GM10847 (cell line): ENCODE data around the gene C2CD5.

Experiments
- POLR2A ChIP-seq: IDR thresholded peaks from 2 replicates; pipeline ENCODE4 v1.6.1; 2011; ENCODE audit not compliant: insufficient read length; ENCODE audit errors: extremely low read depth

C2CD5 gene

DNA sequence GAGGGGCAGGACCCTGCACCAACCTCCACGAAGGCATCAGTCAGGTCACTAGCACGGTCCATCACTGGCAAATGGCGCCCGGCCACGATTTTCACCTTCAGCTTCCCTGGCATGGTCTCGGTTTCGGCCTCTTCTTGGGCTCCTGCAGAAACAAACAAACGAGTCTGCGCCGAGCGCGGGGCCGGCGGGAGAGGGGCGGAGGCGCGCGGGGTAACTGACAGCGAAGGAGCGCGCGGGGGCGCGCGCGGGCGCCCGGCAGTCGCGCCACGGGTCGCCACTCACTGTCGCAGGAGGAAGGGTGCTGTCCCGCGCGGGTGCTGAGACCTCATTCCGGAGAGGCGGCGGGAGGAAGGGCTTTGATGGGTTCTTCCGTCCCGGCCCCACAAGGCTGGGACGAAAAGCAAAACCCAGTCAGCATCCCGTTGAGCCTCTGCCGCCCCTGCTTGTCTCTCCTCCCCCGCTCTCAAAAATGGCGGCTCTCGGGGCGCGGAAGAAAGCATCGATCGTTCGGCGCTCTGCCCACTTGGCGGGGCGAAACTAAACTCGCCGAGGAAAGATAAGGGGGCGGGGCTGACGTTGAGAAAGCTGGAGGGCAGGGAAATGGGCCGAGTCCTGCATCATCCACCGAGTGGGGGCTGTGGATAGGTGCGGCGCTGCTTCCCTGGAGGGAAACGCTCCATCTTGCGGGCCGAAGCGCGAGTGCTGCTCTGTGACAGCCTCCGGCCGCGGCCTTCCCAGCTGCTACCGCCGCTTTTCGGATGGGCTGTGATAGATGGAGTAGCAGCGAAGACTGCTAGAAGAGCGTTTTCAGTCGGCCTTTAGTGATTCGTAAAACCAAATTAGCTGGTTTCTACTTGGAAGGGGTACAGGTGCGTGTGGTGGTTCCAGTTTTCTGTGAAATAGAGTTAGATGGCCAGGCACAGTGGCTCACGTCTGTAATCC, at the start of gene C2CD5:
TSS of gene C2CD5 (minus strand) at position 505 of the 942 bp plus-strand sequence. CDS start at position 113, 392 bp downstream.
- peak; percentile 81 for TF ChIP-seq POLR2A

GRCh38 chr12:22593864-22594263, 49.5 kb upstream of the C2CD5 start:
- no peak for TF ChIP-seq POLR2A

DNA sequence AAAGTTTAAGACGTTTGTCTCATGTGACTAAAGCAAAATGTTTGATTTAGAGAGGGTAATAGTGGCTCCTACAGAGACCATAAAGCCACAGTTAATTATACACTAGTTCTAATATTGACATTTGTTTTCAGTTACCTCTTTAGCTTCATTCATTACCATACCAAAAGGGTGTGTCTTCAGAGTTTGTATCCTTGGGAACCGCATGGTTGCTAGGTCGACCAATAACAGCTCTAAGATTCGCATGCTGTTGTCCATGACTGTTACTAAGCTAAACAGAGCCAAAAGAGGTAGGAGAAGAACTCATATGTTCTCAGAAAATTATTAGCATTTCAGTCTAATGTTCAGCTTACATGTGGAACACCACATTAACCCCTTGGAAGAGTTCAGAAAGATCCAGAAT, 44.5 kb upstream of the C2CD5 start:
- TF ChIP-seq POLR2A, result no peak

GRCh38 chr12:22578328-22578727, 34.0 kb upstream of the C2CD5 start:
- TF ChIP-seq POLR2A, result no peak

DNA sequence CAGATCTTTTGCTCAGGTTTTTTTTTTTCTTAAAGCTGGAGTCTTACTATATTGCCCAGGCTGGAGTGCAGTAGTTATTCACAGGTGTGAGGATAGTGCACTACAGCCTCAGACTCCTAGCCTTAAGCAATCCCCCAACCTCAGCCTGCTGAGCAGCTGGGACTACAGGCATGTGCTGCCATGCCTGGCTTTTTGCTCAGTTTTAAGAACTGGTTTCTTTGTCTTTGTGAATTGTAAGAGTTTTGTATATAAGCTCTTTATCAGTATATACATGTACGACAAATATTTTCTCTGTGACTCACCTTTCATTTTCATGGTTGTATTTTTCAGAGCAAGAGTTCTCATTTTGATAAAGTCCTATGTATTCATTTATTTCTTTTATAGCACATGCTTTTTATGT, 33.3 kb upstream of the C2CD5 start:
- TF ChIP-seq POLR2A, result no peak

GRCh38 chr12:22576473-22576872, 32.1 kb upstream of the C2CD5 start:
- TF ChIP-seq POLR2A, result no peak

DNA sequence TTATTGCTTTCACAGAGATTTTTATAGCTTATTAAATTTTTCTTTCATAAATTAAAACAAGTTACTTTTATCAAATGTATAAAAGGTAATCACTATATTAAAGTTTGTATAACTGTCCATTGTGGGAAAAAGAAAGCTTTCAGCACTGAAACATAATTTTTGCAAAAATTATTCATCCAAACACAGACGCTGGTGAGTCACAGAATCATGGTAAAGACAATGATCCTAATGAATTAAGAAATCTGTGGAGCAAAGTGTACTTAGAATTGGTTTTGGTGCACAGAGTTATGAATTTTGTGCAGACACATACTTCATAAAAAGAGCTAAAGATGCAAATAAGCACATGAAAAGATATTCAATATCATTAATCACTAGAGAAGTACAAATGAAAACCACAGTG, 31.7 kb upstream of the C2CD5 start:
- no peak for TF ChIP-seq POLR2A

DNA sequence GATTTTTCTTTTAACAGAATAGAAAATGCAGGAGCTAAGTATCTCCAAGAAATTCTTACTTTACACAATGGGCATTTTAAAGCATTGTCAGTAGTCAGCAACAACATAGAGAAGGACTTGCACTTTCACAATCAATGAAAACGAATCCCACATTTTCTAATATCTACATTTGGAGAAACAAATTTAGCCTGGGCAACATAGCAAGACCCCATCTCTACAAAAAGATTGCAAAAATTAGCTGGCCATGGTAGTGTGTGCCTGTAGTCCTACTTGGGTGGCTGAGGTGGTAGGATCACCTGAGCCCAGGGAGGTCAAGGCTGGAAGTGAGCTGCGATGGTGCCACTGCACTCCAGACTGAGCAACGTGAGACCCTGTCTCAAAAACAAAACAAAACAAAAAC, 30.6 kb upstream of the C2CD5 start:
- TF ChIP-seq POLR2A, result no peak

DNA sequence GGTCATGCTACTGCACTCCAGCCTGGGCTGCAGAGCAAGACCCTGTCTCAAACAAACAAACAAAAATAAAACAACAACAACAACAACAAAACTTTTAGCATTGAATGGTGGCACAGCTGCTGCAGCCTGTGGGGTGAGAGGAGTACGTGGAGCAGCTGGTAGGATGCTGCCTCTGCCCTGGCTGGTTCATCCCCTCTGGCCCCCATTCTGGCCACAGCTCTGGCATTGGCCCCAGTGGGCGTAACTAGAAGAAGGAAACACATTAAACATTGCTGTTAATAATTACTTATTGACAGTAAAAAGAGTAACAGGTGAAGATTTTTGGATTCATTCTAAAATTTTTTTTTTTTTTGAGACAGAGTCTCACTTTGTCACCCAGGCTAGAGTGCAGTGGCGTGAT, 28.8 kb upstream of the C2CD5 start:
- no peak for TF ChIP-seq POLR2A

DNA sequence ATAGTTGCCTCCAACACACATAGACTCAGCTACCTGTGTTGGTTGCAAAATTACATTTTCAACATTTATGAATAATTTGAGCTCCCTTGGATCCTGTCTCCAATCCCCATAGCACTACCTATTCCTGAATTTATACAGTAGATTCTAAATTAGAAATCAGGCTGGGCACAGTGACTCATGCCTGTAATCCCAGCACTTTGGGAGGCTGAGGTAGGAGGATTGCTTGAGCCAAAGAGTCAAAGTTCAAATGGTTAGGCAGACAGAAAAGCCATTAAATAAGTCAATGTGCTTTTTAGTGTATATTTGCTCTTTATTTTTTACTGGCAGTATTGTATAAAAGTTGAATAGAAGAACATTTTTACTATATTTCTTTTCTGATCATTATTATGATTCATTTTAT, 24.9 kb upstream of the C2CD5 start:
- TF ChIP-seq POLR2A, result no peak

DNA sequence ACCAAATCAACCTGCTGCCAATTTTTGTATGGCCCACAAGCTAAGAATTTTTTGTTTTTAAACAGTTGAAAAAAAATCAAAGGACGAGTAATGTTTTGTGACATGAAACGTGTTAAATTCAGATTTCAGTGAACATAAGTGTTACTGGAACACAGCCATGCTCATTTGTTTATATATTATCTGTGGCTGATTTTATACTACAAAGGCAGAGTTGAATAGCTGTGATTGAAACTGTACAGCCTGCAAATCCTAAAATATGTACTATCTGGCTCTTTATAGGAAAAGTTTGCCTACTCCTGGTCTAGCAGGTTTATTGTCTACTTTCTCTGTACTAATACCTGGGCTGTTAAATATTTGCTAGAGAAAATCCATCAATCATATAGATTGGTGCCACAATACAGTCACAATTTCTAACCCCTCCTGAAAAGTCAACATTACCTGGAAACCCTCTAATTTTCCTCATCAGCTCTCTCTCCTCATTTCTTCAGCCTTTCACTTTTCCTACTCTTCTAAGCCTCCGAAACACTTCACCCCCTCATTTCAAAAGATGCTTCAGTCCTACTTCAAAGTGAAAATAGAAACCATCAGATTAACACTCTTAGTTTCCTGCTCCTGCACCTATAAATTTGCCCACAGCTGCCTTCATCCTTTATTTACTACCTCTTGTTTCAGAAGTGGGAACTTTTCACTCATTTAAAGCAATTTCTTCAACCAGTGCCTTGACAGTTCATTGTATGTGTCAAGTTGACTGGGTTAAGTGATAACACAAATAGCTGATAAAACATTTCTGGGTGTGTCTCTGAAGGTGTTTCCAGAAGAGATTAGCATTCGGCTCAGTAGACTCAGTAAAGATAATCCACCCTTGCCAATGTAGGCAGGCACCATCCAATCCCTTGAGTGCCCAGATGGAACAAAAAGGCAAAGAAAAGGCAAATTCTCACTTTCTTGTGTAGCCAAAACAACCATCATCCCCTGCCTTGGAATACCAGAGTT, 18.0 kb upstream of the C2CD5 start:
- TF ChIP-seq POLR2A, result no peak

- no peak for TF ChIP-seq POLR2A
Observed at GRCh38 chr12:22551624-22552023, 7.3 kb upstream of the C2CD5 start.

DNA sequence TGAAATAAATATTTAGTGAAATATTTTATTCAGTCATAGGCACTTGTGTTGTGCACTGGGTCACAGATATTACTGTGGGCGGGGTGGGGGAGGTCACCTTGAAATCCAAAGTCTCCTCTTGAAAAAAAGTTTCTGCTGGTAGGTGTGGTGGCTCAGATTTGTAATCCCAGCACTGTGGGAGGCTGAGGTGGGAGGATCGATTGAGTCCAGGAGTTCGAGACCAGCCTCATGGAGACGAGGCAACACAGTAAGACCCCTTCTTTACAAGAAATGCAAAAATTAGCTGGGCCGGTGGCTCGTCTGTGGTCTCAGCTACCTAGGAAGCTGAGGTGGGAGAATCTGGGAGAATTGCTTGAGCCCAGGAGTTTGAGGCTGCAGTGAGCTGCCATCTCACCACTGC, 913 bp upstream of the C2CD5 start:
- no peak for TF ChIP-seq POLR2A

DNA sequence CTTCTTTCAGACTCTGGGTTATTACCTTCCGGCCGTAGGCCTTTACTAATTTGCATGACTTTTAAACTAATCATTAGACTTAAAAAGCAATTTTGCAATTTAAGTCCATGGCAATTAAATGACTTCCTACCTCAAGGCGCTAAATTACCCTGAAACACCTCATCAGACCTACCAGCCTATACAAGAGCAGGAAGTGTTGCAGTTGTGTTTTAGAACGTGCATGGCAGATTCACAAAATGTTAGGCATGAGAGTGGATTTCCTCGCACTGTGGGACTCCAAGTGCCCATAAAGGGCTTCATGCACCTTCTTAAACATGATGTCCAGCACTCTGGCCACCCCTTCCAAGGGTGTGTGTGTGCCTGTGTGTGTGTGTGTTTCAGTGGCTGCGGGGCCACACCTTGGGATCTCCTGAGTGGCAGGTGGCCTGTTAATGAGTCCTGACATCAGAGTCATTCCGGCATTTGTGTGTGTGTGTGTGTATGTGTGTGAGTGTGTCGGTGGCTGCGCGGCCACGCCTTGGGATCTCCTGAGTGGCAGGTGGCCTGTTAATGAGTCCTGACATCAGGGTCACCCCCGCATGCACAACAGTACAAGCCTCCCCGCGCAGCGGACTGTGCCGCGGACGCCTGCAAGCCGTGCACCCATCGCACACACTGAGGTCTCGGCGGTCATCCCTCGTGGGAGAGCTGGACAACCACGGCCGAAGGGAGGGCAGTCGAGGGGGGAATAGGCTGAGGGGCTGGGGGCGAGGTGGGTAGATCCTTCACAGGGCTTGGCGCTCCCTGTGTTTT, 900 bp downstream of the C2CD5 start:
- no peak for TF ChIP-seq POLR2A
